Thyroid gland (tissue), 4 donors: ENCODE measurements around the gene PATL1. TPM values are rescaled to one million over a fixed set of nuclear protein-coding genes. Genes with fewer than 3 reads are reported as not detected.

ENCODE experiments used
- DNase-seq, 2 donors: peaks; one replicate each; pipeline ENCODE4 v3.0.0-alpha.2; 2019
- H3K27ac ChIP-seq, 3 donors: fragments of 200-600 bp; sonication (generic); 1 replicate in 2 of 3; 2 replicates in 1 of 3; pipeline ENCODE4 v1.5.1; 2016 to 2019; ENCODE audit warnings: mild to moderate bottlenecking in 1 of 3, moderate library complexity in 1 of 3
- H3K27me3 ChIP-seq: fragments of 200-600 bp; sonication (generic); one replicate; pipeline ENCODE4 v1.5.1; 2019
- H3K36me3 ChIP-seq, 2 donors: fragments of 200-600 bp; sonication (generic); one replicate each; pipeline ENCODE4 v1.5.1; 2016 to 2019
- H3K4me1 ChIP-seq, 2 donors: fragments of 200-600 bp; sonication (generic); one replicate each; pipeline ENCODE4 v1.5.1; 2017 to 2019
- H3K4me3 ChIP-seq, 3 donors: fragments of 200-600 bp; sonication (generic); replicated peaks in 1 of 3; 1 replicate in 2 of 3; 2 replicates in 1 of 3; pipeline ENCODE4 v1.5.1; 2016; ENCODE audit warnings: mild to moderate bottlenecking in 1 of 3
- H3K9me3 ChIP-seq: fragments of 200-600 bp; sonication (generic); one replicate; pipeline ENCODE4 v1.5.1; 2017
- POLR2A ChIP-seq, 2 donors: fragments of 450-650 bp; IDR thresholded peaks; one replicate each; pipeline ENCODE4 v1.6.1; 2017; ENCODE audit warnings: antibody characterized with exemption in 2 of 2, mild to moderate bottlenecking in 2 of 2, moderate library complexity in 1 of 2
- WGBS, 2 donors: methylation state at CpG; one replicate each; pipeline ENCODE4 v1.1.5; 2017; 5-methylcytosine and 5-hydroxymethylcytosine counted together
- intact Hi-C: fragments of 100-400 bp; cut with DNase I; formaldehyde crosslinking; loops from one replicate; pipeline ENCODE4 v1.15.1; 2023
- total RNA-seq, 4 donors: library from RNA; depleted of rRNA; stranded (reverse); fragments of >200 nt; gene quantifications; one replicate each; pipeline ENCODE4 v1.2.3, GENCODE V29; 2016
- TF ChIP-seq, protein P1 (sequence below), 6 experiments: fragments of 200-600 bp in 3 of 6; fragments of 450-650 bp in 3 of 6; sonication (generic) in 3 of 6; IDR thresholded peaks; one replicate each; pipeline ENCODE4 v1.5.1; 2016 to 2019; ENCODE audit warnings: antibody characterized with exemption in 6 of 6, mild to moderate bottlenecking in 2 of 6, inconsistent platforms in 1 of 6, moderate library complexity in 1 of 6

Gene PATL1, protein sequence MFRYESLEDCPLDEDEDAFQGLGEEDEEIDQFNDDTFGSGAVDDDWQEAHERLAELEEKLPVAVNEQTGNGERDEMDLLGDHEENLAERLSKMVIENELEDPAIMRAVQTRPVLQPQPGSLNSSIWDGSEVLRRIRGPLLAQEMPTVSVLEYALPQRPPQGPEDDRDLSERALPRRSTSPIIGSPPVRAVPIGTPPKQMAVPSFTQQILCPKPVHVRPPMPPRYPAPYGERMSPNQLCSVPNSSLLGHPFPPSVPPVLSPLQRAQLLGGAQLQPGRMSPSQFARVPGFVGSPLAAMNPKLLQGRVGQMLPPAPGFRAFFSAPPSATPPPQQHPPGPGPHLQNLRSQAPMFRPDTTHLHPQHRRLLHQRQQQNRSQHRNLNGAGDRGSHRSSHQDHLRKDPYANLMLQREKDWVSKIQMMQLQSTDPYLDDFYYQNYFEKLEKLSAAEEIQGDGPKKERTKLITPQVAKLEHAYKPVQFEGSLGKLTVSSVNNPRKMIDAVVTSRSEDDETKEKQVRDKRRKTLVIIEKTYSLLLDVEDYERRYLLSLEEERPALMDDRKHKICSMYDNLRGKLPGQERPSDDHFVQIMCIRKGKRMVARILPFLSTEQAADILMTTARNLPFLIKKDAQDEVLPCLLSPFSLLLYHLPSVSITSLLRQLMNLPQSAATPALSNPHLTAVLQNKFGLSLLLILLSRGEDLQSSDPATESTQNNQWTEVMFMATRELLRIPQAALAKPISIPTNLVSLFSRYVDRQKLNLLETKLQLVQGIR
- 10 to 100 TPM; 14.5 to 19.8 (median 17.0) TPM for total RNA-seq

- H3K36me3 ChIP-seq = peaks cover 0 to 10% of the 10 kb centered on the region in 2 donors
- H3K27me3 ChIP-seq = no peaks in the 10 kb centered on the region
- H3K4me3 ChIP-seq = peak within 1 kb of the TSS; percentile 31 to 95 (median 83)
- WGBS, 2 donors = 0 to 2% methylated on average over 17 to 18 of the region's 68 CpGs
- TF ChIP-seq, protein P1, sequence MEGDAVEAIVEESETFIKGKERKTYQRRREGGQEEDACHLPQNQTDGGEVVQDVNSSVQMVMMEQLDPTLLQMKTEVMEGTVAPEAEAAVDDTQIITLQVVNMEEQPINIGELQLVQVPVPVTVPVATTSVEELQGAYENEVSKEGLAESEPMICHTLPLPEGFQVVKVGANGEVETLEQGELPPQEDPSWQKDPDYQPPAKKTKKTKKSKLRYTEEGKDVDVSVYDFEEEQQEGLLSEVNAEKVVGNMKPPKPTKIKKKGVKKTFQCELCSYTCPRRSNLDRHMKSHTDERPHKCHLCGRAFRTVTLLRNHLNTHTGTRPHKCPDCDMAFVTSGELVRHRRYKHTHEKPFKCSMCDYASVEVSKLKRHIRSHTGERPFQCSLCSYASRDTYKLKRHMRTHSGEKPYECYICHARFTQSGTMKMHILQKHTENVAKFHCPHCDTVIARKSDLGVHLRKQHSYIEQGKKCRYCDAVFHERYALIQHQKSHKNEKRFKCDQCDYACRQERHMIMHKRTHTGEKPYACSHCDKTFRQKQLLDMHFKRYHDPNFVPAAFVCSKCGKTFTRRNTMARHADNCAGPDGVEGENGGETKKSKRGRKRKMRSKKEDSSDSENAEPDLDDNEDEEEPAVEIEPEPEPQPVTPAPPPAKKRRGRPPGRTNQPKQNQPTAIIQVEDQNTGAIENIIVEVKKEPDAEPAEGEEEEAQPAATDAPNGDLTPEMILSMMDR (IDR thresholded peaks at IDR 0.05) = no peak
- TF ChIP-seq POLR2A (IDR thresholded peaks at IDR 0.05) = peak; percentile 44 to 95
- H3K9me3 ChIP-seq = no peaks in the 10 kb centered on the region
- intact Hi-C loops = loop anchor here (10.0 kb wide), 1 partner anchor 114 kb away; no protein-coding TSS in a partner anchor
- peak within 1 kb of the TSS; percentile 94 to 99 (median 96) for H3K27ac ChIP-seq
- peak; percentile 100 for DNase-seq
- peaks cover 5 to 16% of the 10 kb centered on the region in 2 donors for H3K4me1 ChIP-seq
These were observed at the start of gene PATL1 for GRCh38 chr11:59668950-59669610. TSS of gene PATL1 (minus strand) at chr11:59669037. CDS start at chr11:59668895, 142 bp downstream.

DNA sequence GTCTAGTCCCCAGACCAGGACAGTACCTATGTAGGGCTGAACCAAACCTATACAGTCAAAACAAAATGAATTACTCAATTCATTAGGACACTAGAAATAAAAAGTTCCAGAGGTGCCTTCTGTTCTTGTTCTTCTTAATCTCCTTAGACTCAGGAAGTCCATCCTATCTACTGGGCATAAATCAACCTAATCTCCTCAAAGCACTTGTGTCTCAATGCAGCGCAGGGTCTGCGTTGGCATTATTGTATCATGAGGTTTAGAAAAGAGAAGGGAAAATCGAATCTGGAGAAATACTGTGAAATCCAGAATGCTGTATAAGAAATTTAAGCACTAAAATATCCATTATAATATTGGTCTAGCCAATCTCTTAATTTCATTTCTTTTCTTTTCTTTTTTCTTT lies 47.2 kb upstream of the PATL1 start:
- H3K4me1 ChIP-seq = no peaks in the 10 kb centered on the region
- 77 to 80% methylated on average over 3 of the region's 3 CpGs for WGBS, 2 donors
- DNase-seq = no peak
- H3K36me3 ChIP-seq = no peaks in the 10 kb centered on the region
- TF ChIP-seq, protein P1 (IDR thresholded peaks at IDR 0.05) = no peak
- no peaks in the 10 kb centered on the region for H3K9me3 ChIP-seq
- no peak overlapping the region for H3K4me3 ChIP-seq
- no peaks in the 10 kb centered on the region for H3K27me3 ChIP-seq
- intact Hi-C loops = no loop called here
- no peak overlapping the region for H3K27ac ChIP-seq

GRCh38 chr11:59713745-59714144 lies 44.9 kb upstream of the PATL1 start, which contains the start of gene OR10V1:
TSS of gene OR10V1 (minus strand) at chr11:59713845. CDS start at chr11:59713845, 0 bp downstream.
- no peak for TF ChIP-seq POLR2A (IDR thresholded peaks at IDR 0.05)
- TF ChIP-seq, protein P1 (IDR thresholded peaks at IDR 0.05) = no peak
- 82 to 88% methylated on average over 2 of the region's 2 CpGs for WGBS, 2 donors
- no peak within 1 kb of the TSS for H3K4me3 ChIP-seq
- H3K27me3 ChIP-seq = no peaks in the 10 kb centered on the region
- no peak for DNase-seq
- no peaks in the 10 kb centered on the region for H3K9me3 ChIP-seq
- no peak within 1 kb of the TSS for H3K27ac ChIP-seq
- H3K4me1 ChIP-seq = no peaks in the 10 kb centered on the region
- intact Hi-C loops = no loop called here
- no peaks in the 10 kb centered on the region for H3K36me3 ChIP-seq

GRCh38 chr11:59710136-59710847 lies 41.5 kb upstream of the PATL1 start:
- no peaks in the 10 kb centered on the region for H3K4me1 ChIP-seq
- H3K9me3 ChIP-seq = no peaks in the 10 kb centered on the region
- no peak for TF ChIP-seq POLR2A (IDR thresholded peaks at IDR 0.05)
- TF ChIP-seq, protein P1 (IDR thresholded peaks at IDR 0.05) = no peak
- DNase-seq = no peak
- no peak overlapping the region for H3K4me3 ChIP-seq
- whole genome bisulfite sequencing, 2 donors = 77 to 86% methylated on average over 3 of the region's 3 CpGs
- H3K27me3 ChIP-seq = no peaks in the 10 kb centered on the region
- no peaks in the 10 kb centered on the region for H3K36me3 ChIP-seq
- intact Hi-C loops = no loop called here
- H3K27ac ChIP-seq = no peak overlapping the region
